Vagina (tissue), 2 donors: Measurements from ENCODE around the gene ITFG1. TPM values are rescaled to one million over a fixed set of nuclear protein-coding genes. Genes with fewer than 3 reads are reported as not detected.
"Not testable (repeated sequence)": the region's sequence is repeated elsewhere in the genome, so short reads cannot be mapped to it uniquely, and the experiment has no call there.

Experiments used
- DNase-seq, 2 donors: peaks; one replicate each; pipeline ENCODE4 v3.0.0-alpha.2; 2017; ENCODE audit errors: extremely low spot score in 2 of 2
- H3K27ac ChIP-seq: fragments of 200-600 bp; sonication (generic); one replicate; pipeline ENCODE4 v1.5.1; 2019
- H3K27me3 ChIP-seq: fragments of 200-600 bp; sonication (generic); one replicate; pipeline ENCODE4 v1.5.1; 2019
- H3K36me3 ChIP-seq, 2 donors: fragments of 200-600 bp; sonication (generic); one replicate each; pipeline ENCODE4 v1.5.1; 2017 to 2019
- H3K4me1 ChIP-seq: fragments of 200-600 bp; sonication (generic); one replicate; pipeline ENCODE4 v1.5.1; 2019
- H3K4me3 ChIP-seq, 2 donors: fragments of 200-600 bp; sonication (generic); 1 replicate in 1 of 2; 2 replicates in 1 of 2; pipeline ENCODE4 v1.5.1; 2016 to 2019
- H3K9me3 ChIP-seq: fragments of 200-600 bp; sonication (generic); one replicate; pipeline ENCODE4 v1.5.1; 2019
- CTCF ChIP-seq, 3 experiments: fragments of 450-650 bp in 2 of 3; fragments of 200-600 bp in 1 of 3; sonication (generic) in 1 of 3; IDR thresholded peaks; one replicate each; pipeline ENCODE4 v1.5.1; 2017 to 2019; ENCODE audit warnings: antibody characterized with exemption in 3 of 3, mild to moderate bottlenecking in 2 of 3, moderate library complexity in 2 of 3
- POLR2A ChIP-seq, 2 donors: fragments of 450-650 bp; IDR thresholded peaks; one replicate each; pipeline ENCODE4 v1.6.1; 2017; ENCODE audit warnings: antibody characterized with exemption in 2 of 2, mild to moderate bottlenecking in 2 of 2, moderate library complexity in 2 of 2
- POLR2AphosphoS5 ChIP-seq, 2 donors: sonication (generic); formaldehyde crosslinking; IDR thresholded peaks; one replicate each; pipeline ENCODE4 v1.9.0; 2017; ENCODE audit warnings: antibody characterized with exemption in 2 of 2, mild to moderate bottlenecking in 2 of 2, low read depth in 1 of 2; ENCODE audit not compliant: insufficient read depth in 1 of 2
- intact Hi-C: fragments of 100-400 bp; cut with DNase I; formaldehyde crosslinking; loops from one replicate; pipeline ENCODE4 v1.15.1; 2023
- total RNA-seq: library from RNA; depleted of rRNA; stranded (reverse); fragments of >200 nt; gene quantifications from one replicate; pipeline ENCODE4 v1.2.3, GENCODE V29; 2016

ITFG1 gene
- total RNA-seq, 1 donor from 2014 or later, result 24.8 TPM

DNA sequence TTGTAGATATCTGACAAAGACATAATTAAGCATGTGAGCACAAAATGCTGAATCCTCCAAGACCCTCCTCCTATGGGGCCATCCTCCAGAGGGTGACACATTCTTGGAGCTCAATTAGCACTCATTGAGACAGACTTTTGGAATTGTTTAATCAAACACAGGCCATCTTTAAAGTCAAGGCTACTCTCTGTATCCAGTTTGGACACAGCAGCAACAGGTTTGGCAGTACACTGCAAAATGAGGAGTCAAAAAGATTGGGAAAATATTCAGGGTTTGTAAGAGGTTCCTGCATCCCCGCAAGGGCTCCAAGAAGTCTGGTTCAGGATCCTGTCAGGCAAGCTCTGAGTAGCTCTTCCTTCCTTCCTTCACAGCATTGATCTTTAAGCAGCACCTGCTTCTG lies 1.3 kb downstream of the ITFG1 start:
- H3K27ac ChIP-seq, result no peak overlapping the region
- no peak for DNase-seq
- H3K36me3 ChIP-seq, result peaks cover 0 to 10% of the 10 kb centered on the region in 2 donors
- no peaks in the 10 kb centered on the region for H3K9me3 ChIP-seq
- intact Hi-C loops, result no loop called here
- H3K4me1 ChIP-seq, result peaks cover 37% of the 10 kb centered on the region
- no peaks in the 10 kb centered on the region for H3K27me3 ChIP-seq
- H3K4me3 ChIP-seq, result peak overlapping the region; percentile 60 to 91
- TF ChIP-seq POLR2A (IDR thresholded peaks at IDR 0.05), result no peak
- no peak for TF ChIP-seq POLR2AphosphoS5 (IDR thresholded peaks at IDR 0.05; ENCODE audit: insufficient read depth in 1 of 2, low read depth in 1 of 2)
- TF ChIP-seq CTCF (IDR thresholded peaks at IDR 0.05), result no peak

DNA sequence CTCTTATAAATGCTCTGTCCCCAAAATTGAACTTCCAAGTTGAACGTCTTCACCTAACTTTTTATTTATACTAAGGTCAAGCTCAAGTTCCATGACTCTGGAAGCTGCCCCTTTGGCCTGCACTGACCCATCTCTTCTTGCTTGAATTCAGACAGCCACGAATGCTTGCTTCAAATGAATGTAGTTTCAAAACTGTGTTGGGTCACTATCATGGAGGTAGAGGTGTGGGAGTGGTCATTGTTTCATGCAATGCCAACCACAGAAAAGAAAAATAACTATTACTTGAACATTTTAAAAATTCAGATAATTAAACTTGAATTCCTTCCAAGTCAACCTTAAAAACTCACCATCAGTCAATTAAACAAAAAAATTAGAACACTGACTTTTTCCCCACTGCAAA lies 2.5 kb downstream of the ITFG1 start:
- no peak for TF ChIP-seq POLR2AphosphoS5 (IDR thresholded peaks at IDR 0.05; ENCODE audit: insufficient read depth in 1 of 2, low read depth in 1 of 2)
- no peak for TF ChIP-seq POLR2A (IDR thresholded peaks at IDR 0.05)
- TF ChIP-seq CTCF (IDR thresholded peaks at IDR 0.05), result no peak
- DNase-seq, result no peak
- Histone ChIP-seq H3K4me1 (peaks cover 31% of the 10 kb centered on the region), H3K27ac (no peak overlapping the region), H3K36me3 (peaks cover 0 to 21% of the 10 kb centered on the region in 2 donors), H3K9me3 (no peaks in the 10 kb centered on the region), H3K27me3 (no peaks in the 10 kb centered on the region), H3K4me3 (no peak overlapping the region)
- intact Hi-C loops, result no loop called here

DNA sequence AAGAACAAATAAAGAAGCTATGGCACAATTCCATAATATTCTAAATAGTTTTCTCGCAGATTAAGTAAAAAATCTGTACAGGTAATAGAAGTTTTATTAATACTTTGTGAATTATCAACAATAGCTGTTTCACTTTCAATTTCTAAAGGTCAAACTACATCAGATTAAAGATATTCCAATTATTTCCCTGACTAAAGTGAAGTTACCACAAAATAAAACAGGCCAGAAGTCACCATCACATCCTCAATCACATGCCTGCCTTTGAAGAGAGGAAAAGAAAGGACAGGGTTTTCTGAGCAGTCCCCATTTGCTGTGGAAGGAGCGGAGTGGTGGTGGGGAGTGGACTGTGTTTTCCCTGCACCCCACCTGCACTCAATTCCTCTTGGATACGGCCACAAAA lies 11.1 kb downstream of the ITFG1 start:
- no peaks in the 10 kb centered on the region for H3K27me3 ChIP-seq
- DNase-seq, result no peak
- TF ChIP-seq POLR2A (IDR thresholded peaks at IDR 0.05) (no peak), POLR2AphosphoS5 (IDR thresholded peaks at IDR 0.05; ENCODE audit: insufficient read depth in 1 of 2, low read depth in 1 of 2) (no peak), CTCF (IDR thresholded peaks at IDR 0.05) (no peak)
- H3K27ac ChIP-seq, result no peak overlapping the region
- intact Hi-C loops, result no loop called here
- peaks cover 0 to 44% of the 10 kb centered on the region in 2 donors for H3K36me3 ChIP-seq
- H3K4me3 ChIP-seq, result no peak overlapping the region
- no peaks in the 10 kb centered on the region for H3K9me3 ChIP-seq
- H3K4me1 ChIP-seq, result no peaks in the 10 kb centered on the region

DNA sequence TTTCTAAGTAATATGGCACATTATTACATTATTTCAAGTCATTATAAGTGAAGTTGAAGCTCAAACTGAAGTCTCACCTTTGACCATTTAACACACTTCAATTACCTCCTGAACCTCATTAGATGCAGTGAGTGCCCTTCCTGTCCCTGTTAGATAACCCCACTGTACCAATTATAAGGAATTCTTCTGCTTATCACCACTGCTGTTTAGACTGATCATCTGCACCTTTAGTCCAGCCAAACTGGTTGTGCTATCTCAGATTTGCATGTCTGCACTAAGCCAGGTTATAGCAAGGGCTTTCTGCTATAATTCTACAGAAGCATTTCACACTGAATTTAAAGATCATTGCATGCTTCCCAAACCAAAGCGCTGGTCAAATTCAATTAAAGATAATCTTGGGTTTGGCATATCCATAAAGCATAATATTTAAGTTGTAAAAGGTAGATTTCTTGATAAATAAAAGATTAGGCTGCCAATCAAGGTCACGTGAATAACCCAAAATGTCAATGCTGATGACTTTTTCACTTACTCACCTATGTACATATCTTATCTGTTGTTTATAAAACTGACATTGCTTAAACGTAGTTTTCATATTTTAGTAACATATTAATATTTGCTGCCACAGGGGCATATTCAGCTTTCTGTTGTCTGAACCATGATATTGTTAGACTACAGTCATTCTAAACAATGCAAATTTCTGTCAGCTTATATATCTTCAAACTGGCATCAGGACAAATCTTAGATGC lies 11.9 kb downstream of the ITFG1 start:
- TF ChIP-seq POLR2A (IDR thresholded peaks at IDR 0.05) (no peak), CTCF (IDR thresholded peaks at IDR 0.05) (no peak), POLR2AphosphoS5 (IDR thresholded peaks at IDR 0.05; ENCODE audit: insufficient read depth in 1 of 2, low read depth in 1 of 2) (no peak)
- Histone ChIP-seq H3K27ac (no peak overlapping the region), H3K4me3 (no peak overlapping the region), H3K36me3 (peaks cover 0 to 39% of the 10 kb centered on the region in 2 donors), H3K4me1 (no peaks in the 10 kb centered on the region), H3K9me3 (no peaks in the 10 kb centered on the region), H3K27me3 (no peaks in the 10 kb centered on the region)
- intact Hi-C loops, result no loop called here
- no peak for DNase-seq

DNA sequence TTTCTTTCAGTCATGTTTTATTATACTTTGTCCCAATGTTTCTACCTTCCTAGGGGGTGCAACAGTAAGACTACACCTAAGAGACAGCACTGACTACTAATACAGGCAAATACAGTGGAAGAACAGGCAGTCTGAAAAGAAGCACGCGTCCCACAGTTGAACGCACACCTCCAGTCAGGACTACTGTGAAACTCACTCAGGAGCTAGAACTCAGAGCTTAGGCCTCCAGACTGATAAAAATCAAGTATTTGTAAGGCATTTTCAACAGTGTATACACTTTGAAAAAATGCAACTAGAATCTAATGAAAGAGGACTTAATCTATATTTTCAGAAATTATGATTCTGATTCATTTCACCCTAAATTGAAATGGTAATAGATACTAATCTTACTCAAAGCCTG lies 14.4 kb downstream of the ITFG1 start:
- Histone ChIP-seq H3K36me3 (peaks cover 0 to 14% of the 10 kb centered on the region in 2 donors), H3K4me1 (no peaks in the 10 kb centered on the region), H3K27me3 (no peaks in the 10 kb centered on the region), H3K27ac (no peak overlapping the region), H3K9me3 (no peaks in the 10 kb centered on the region), H3K4me3 (no peak overlapping the region)
- TF ChIP-seq POLR2AphosphoS5 (IDR thresholded peaks at IDR 0.05; ENCODE audit: insufficient read depth in 1 of 2, low read depth in 1 of 2) (no peak), POLR2A (IDR thresholded peaks at IDR 0.05) (no peak), CTCF (IDR thresholded peaks at IDR 0.05) (no peak)
- intact Hi-C loops, result no loop called here
- DNase-seq, result no peak

DNA sequence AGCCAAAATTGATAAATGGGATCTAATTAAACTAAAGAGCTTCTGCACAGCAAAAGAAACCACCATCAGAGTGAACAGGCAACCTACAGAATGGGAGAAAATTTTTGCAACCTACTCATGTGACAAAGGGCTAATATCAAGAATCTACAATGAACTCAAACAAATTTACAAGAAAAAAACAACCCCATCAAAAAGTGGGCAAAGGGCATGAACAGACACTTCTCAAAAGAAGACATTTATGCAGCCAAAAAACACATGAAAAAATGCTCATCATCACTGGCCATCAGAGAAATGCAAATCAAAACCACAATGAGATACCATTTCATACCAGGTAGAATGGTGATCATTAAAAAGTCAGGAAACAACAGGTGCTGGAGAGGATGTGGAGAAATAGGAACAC lies 18.0 kb downstream of the ITFG1 start:
- H3K4me3 ChIP-seq, H3K9me3 ChIP-seq, H3K27me3 ChIP-seq, intact Hi-C loops, H3K4me1 ChIP-seq, H3K27ac ChIP-seq, H3K36me3 ChIP-seq, DNase-seq: not testable (repeated sequence)

DNA sequence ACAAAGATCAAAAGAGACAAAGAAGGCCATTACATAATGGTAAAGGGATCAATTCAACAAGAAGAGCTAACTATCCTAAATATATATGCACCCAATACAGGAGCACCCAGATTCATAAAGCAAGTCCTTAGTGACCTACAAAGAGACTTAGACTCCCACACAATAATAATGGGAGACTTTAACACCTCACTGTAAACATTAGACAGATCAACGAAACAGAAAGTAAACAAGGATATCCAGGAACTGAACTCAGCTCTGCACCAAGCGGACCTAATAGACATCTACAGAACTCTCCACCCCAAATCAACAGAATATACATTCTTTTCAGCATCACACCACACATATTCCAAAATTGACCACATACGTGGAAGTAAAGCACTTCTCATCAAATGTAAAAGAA lies 20.8 kb downstream of the ITFG1 start:
- intact Hi-C loops, H3K27ac ChIP-seq, H3K9me3 ChIP-seq, H3K36me3 ChIP-seq, H3K4me3 ChIP-seq, H3K27me3 ChIP-seq, H3K4me1 ChIP-seq, DNase-seq: not testable (repeated sequence)

- H3K27ac ChIP-seq, H3K4me3 ChIP-seq, H3K27me3 ChIP-seq, DNase-seq, H3K36me3 ChIP-seq, intact Hi-C loops, H3K9me3 ChIP-seq, H3K4me1 ChIP-seq: not testable (repeated sequence)
These were observed 26.6 kb downstream of the ITFG1 start for GRCh38 chr16:47434274-47434673.
